Measurements from ENCODE around the gene ZG16B. TPM values are rescaled to one million over a fixed set of nuclear protein-coding genes. Genes with fewer than 3 reads are reported as not detected.

Gene ZG16B
- total and polyA plus RNA-seq, 9 donors = 0.28 to 0.61 (median 0.43) TPM; not detected in 1

DNA sequence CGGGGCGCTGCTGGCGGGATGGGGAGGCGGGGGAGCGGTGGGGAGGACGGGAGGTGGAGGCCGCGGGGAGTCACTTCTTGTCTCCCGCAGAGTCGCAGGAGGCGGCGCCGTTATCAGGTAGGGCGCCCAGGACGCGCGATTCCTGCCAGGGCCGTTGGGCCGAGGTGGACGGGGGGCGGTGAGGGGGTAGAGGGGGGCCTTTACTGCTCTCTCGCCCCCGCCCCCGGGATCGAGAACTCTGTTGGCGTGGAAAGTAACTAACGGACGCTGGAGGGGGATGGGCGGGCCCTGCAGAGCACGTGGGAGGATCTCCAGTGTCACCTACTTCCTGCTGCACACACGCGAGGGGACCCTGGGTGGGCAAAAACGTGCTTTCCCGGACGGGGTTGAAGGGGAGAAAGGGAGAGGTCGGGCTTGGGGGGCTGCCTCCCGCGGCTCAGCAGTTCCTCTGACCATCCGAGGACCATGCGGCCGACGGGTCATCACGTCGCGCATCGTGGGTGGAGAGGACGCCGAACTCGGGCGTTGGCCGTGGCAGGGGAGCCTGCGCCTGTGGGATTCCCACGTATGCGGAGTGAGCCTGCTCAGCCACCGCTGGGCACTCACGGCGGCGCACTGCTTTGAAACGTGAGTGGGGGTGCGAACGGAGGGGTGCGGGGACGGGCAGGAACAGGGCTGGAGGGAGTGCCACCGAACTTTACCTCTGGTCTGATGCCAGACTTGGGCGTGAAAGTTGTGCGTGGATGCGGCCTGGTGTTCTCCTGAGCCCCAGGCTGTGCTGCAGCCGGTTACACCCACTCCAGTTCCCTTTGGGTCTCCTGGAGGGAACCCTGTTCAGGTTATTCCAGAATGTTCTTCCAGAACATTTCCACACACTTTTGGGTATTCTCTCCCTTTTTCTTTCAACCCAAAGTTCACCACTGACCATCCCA lies 12.5 kb upstream of the ZG16B start:
- Histone ChIP-seq H3K4me1 (ENCODE audit: control insufficient read depth, insufficient read depth, low read length) (no peaks in the 10 kb centered on the region), H3K9me3 (replicated peaks; ENCODE audit: control insufficient read depth, low read depth, low read length) (no peaks in the 10 kb centered on the region), H3K27ac (ENCODE audit: low read length) (no peak overlapping the region), H3K36me3 (ENCODE audit: control insufficient read depth, insufficient read depth, low read length) (no peaks in the 10 kb centered on the region), H3K4me3 (ENCODE audit: low read length) (no peak overlapping the region), H3K27me3 (ENCODE audit: control insufficient read depth, insufficient read depth, low read length) (peaks cover 17% of the 10 kb centered on the region)
- whole genome bisulfite sequencing (ENCODE audit: insufficient coverage) = 64% methylated on average over 50 of the region's 68 CpGs
- no peak for DNase-seq

GRCh38 chr16:2818272-2818876 lies 11.7 kb upstream of the ZG16B start:
- H3K4me1 ChIP-seq (ENCODE audit: control insufficient read depth, insufficient read depth, low read length) = no peaks in the 10 kb centered on the region
- no peak overlapping the region for H3K4me3 ChIP-seq (ENCODE audit: low read length)
- no peaks in the 10 kb centered on the region for H3K36me3 ChIP-seq (ENCODE audit: control insufficient read depth, insufficient read depth, low read length)
- WGBS (ENCODE audit: insufficient coverage) = 81% methylated on average over 7 of the region's 10 CpGs
- no peak overlapping the region for H3K27ac ChIP-seq (ENCODE audit: low read length)
- no peaks in the 10 kb centered on the region for H3K9me3 ChIP-seq (replicated peaks; ENCODE audit: control insufficient read depth, low read depth, low read length)
- no peak for DNase-seq
- H3K27me3 ChIP-seq (ENCODE audit: control insufficient read depth, insufficient read depth, low read length) = peaks cover 17% of the 10 kb centered on the region

GRCh38 chr16:2819179-2819938 lies 10.7 kb upstream of the ZG16B start:
- WGBS (ENCODE audit: insufficient coverage) = 78% methylated on average over 11 of the region's 18 CpGs
- Histone ChIP-seq H3K9me3 (replicated peaks; ENCODE audit: control insufficient read depth, low read depth, low read length) (no peaks in the 10 kb centered on the region), H3K27ac (ENCODE audit: low read length) (no peak overlapping the region), H3K27me3 (ENCODE audit: control insufficient read depth, insufficient read depth, low read length) (peaks cover 17% of the 10 kb centered on the region), H3K4me3 (ENCODE audit: low read length) (no peak overlapping the region), H3K4me1 (ENCODE audit: control insufficient read depth, insufficient read depth, low read length) (no peaks in the 10 kb centered on the region), H3K36me3 (ENCODE audit: control insufficient read depth, insufficient read depth, low read length) (no peaks in the 10 kb centered on the region)
- DNase-seq = no peak

GRCh38 chr16:2819939-2820835 lies 9.9 kb upstream of the ZG16B start:
- H3K27ac ChIP-seq (ENCODE audit: low read length) = no peak overlapping the region
- 56% methylated on average over 13 of the region's 17 CpGs for WGBS (ENCODE audit: insufficient coverage)
- no peak overlapping the region for H3K4me3 ChIP-seq (ENCODE audit: low read length)
- no peaks in the 10 kb centered on the region for H3K4me1 ChIP-seq (ENCODE audit: control insufficient read depth, insufficient read depth, low read length)
- H3K36me3 ChIP-seq (ENCODE audit: control insufficient read depth, insufficient read depth, low read length) = no peaks in the 10 kb centered on the region
- DNase-seq = no peak
- peaks cover 15% of the 10 kb centered on the region for H3K27me3 ChIP-seq (ENCODE audit: control insufficient read depth, insufficient read depth, low read length)
- H3K9me3 ChIP-seq (replicated peaks; ENCODE audit: control insufficient read depth, low read depth, low read length) = no peaks in the 10 kb centered on the region

DNA sequence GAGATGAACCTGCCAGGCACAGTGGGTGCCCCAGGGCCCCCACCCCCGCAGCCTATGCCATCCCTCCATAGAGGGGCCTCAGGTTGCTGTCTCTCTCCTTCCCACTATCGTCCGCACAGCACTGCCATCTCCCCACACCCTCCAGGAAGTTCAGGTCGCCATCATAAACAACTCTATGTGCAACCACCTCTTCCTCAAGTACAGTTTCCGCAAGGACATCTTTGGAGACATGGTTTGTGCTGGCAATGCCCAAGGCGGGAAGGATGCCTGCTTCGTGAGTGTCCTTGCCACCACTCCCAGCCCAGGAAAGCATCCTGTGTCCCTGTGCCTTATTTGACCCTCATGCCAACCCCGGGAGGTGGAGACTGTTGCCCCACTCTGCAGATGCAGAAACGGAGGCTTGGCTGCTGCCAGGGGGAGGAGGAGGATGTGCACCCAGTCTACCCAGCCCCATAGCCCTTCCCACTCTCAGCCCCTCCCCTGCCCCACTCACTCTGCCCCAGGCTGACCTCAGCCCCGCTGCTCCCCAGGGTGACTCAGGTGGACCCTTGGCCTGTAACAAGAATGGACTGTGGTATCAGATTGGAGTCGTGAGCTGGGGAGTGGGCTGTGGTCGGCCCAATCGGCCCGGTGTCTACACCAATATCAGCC lies 9.1 kb upstream of the ZG16B start:
- WGBS (ENCODE audit: insufficient coverage) = 78% methylated on average over 10 of the region's 14 CpGs
- Histone ChIP-seq H3K27me3 (ENCODE audit: control insufficient read depth, insufficient read depth, low read length) (peaks cover 19% of the 10 kb centered on the region), H3K4me3 (ENCODE audit: low read length) (no peak overlapping the region), H3K36me3 (ENCODE audit: control insufficient read depth, insufficient read depth, low read length) (no peaks in the 10 kb centered on the region), H3K9me3 (replicated peaks; ENCODE audit: control insufficient read depth, low read depth, low read length) (no peaks in the 10 kb centered on the region), H3K4me1 (ENCODE audit: control insufficient read depth, insufficient read depth, low read length) (no peaks in the 10 kb centered on the region), H3K27ac (ENCODE audit: low read length) (no peak overlapping the region)
- no peak for DNase-seq

GRCh38 chr16:2821487-2822157 lies 8.5 kb upstream of the ZG16B start:
- 56% methylated on average over 3 of the region's 9 CpGs for WGBS (ENCODE audit: insufficient coverage)
- no peak for DNase-seq

DNA sequence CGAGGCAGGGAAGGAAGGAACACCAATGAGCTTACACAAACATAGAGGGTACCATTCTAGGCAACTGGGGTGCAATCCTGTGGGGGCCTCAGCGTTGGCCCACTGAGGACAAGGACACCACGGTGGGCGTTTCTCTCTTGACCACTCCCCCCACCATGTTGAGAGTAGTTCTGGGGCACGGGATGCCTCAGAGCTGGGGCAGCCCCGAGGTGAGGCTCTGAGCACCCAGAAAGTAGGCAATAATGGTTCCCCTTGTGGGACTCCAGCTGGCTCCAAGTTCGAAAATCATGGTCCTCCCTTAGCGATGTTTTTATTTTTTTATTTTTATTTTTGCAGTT lies 8.0 kb upstream of the ZG16B start:
- H3K9me3 ChIP-seq (replicated peaks; ENCODE audit: control insufficient read depth, low read depth, low read length) = no peaks in the 10 kb centered on the region
- WGBS (ENCODE audit: insufficient coverage) = 73% methylated on average over 4 of the region's 8 CpGs
- DNase-seq = no peak

More at GRCh38 chr16:2821487-2822157, 8.5 kb upstream of the ZG16B start:
- Histone ChIP-seq H3K27me3 (ENCODE audit: control insufficient read depth, insufficient read depth, low read length) (peaks cover 19% of the 10 kb centered on the region), H3K4me1 (ENCODE audit: control insufficient read depth, insufficient read depth, low read length) (no peaks in the 10 kb centered on the region), H3K27ac (ENCODE audit: low read length) (no peak overlapping the region), H3K4me3 (ENCODE audit: low read length) (no peak overlapping the region), H3K36me3 (ENCODE audit: control insufficient read depth, insufficient read depth, low read length) (no peaks in the 10 kb centered on the region), H3K9me3 (replicated peaks; ENCODE audit: control insufficient read depth, low read depth, low read length) (no peaks in the 10 kb centered on the region)

DNA sequence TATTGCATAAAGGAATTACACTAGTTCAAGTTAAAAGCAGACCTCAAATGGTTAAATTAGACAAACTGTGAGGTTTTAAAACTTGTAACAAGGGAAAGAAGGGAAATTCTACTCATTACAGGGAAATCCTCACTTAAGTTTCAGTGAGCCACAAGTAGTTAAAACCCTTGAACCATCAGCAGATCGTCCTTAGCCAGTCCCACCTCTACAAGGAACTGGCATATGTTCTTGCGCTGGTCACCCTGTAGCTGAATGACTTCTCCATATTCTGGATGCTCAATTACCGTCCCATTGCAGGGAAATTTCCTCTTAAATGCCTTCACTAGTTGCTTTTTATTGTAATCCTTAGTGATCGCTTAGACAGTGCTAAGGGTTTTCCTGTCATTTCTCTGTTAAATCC lies 7.6 kb upstream of the ZG16B start:
- 30% methylated on average over 2 of the region's 4 CpGs for WGBS (ENCODE audit: insufficient coverage)
- Histone ChIP-seq H3K36me3 (ENCODE audit: control insufficient read depth, insufficient read depth, low read length) (no peaks in the 10 kb centered on the region), H3K27me3 (ENCODE audit: control insufficient read depth, insufficient read depth, low read length) (peaks cover 19% of the 10 kb centered on the region)

More for the DNA sequence above, 8.0 kb upstream of the ZG16B start:
- H3K4me1 ChIP-seq (ENCODE audit: control insufficient read depth, insufficient read depth, low read length) = no peaks in the 10 kb centered on the region
- H3K36me3 ChIP-seq (ENCODE audit: control insufficient read depth, insufficient read depth, low read length) = no peaks in the 10 kb centered on the region
- no peak overlapping the region for H3K27ac ChIP-seq (ENCODE audit: low read length)
- H3K4me3 ChIP-seq (ENCODE audit: low read length) = no peak overlapping the region
- H3K27me3 ChIP-seq (ENCODE audit: control insufficient read depth, insufficient read depth, low read length) = peaks cover 19% of the 10 kb centered on the region

GRCh38 chr16:2824626-2825025 lies 5.5 kb upstream of the ZG16B start:
- Histone ChIP-seq H3K4me3 (ENCODE audit: low read length) (no peak overlapping the region), H3K4me1 (ENCODE audit: control insufficient read depth, insufficient read depth, low read length) (no peaks in the 10 kb centered on the region), H3K9me3 (replicated peaks; ENCODE audit: control insufficient read depth, low read depth, low read length) (no peaks in the 10 kb centered on the region), H3K27ac (ENCODE audit: low read length) (no peak overlapping the region), H3K27me3 (ENCODE audit: control insufficient read depth, insufficient read depth, low read length) (peaks cover 19% of the 10 kb centered on the region), H3K36me3 (ENCODE audit: control insufficient read depth, insufficient read depth, low read length) (no peaks in the 10 kb centered on the region)
- no peak for DNase-seq
- 72% methylated on average over 8 of the region's 10 CpGs for WGBS (ENCODE audit: insufficient coverage)

More for the DNA sequence above, 7.6 kb upstream of the ZG16B start:
- DNase-seq = no peak
- H3K4me3 ChIP-seq (ENCODE audit: low read length) = no peak overlapping the region
- H3K4me1 ChIP-seq (ENCODE audit: control insufficient read depth, insufficient read depth, low read length) = no peaks in the 10 kb centered on the region
- no peak overlapping the region for H3K27ac ChIP-seq (ENCODE audit: low read length)
- no peaks in the 10 kb centered on the region for H3K9me3 ChIP-seq (replicated peaks; ENCODE audit: control insufficient read depth, low read depth, low read length)

Data from muscle of leg (tissue), 11 donors.